Measurements from ENCODE around the gene PTPRZ1. TPM values are rescaled to one million over a fixed set of nuclear protein-coding genes. Genes with fewer than 3 reads are reported as not detected.
A peak's percentile ranks its signal among the peaks of the same experiment; 100 is the strongest.

The PTPRZ1 gene
- total and polyA plus RNA-seq, 4 donors = 1.1 to 11.6 (median 2.9) TPM

DNA sequence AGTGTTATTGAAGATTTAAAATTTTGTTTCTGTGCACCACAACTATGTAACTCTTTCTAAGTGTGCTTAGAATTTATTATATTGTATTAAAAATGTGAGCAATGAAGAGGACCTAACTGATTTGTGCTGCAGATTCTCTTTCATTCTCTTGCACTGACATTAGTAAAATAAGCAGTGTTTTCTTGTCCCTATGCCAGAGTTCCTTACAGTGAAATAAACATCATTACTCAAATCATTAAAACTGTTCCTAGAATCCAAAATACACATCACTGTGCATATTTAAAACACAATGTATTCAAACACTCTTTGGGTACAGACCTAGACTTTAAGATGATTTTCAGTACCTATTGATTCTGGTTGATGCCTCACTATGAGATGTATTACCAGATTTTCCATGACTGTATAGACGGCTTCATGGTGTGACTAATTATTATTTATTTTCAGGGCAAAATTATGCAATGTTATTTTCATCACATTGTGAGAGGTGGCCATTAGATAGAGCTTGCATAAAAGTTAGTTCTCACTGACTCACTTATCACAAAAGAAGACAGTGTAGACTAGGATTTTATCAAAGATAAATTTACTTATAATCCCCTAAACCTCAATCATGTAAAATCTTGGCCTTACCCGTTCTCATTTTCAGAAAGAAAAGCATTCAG is 93.4 kb downstream of the PTPRZ1 start:
- Histone ChIP-seq H3K27me3 (ENCODE audit: control insufficient read depth in 3 of 3, insufficient read depth in 3 of 3, low read length in 2 of 3) (no peaks in the 10 kb centered on the region), H3K9ac (ENCODE audit: insufficient read depth in 1 of 2, low read length in 2 of 2) (no peak overlapping the region), H3K4me3 (no peak overlapping the region), H3K36me3 (ENCODE audit: control insufficient read depth in 4 of 4, insufficient read depth in 4 of 4, low read length in 4 of 4) (no peaks in the 10 kb centered on the region), H3K4me1 (ENCODE audit: control insufficient read depth in 5 of 5, insufficient read depth in 5 of 5, low read length in 5 of 5) (no peaks in the 10 kb centered on the region), H3K9me3 (ENCODE audit: control insufficient read depth in 4 of 4, insufficient read depth in 3 of 4, low read length in 3 of 4) (no peaks in the 10 kb centered on the region), H3K27ac (ENCODE audit: low read depth in 1 of 2, low read length in 1 of 2) (no peak overlapping the region)
- TF ChIP-seq, protein P1, sequence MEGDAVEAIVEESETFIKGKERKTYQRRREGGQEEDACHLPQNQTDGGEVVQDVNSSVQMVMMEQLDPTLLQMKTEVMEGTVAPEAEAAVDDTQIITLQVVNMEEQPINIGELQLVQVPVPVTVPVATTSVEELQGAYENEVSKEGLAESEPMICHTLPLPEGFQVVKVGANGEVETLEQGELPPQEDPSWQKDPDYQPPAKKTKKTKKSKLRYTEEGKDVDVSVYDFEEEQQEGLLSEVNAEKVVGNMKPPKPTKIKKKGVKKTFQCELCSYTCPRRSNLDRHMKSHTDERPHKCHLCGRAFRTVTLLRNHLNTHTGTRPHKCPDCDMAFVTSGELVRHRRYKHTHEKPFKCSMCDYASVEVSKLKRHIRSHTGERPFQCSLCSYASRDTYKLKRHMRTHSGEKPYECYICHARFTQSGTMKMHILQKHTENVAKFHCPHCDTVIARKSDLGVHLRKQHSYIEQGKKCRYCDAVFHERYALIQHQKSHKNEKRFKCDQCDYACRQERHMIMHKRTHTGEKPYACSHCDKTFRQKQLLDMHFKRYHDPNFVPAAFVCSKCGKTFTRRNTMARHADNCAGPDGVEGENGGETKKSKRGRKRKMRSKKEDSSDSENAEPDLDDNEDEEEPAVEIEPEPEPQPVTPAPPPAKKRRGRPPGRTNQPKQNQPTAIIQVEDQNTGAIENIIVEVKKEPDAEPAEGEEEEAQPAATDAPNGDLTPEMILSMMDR (IDR thresholded peaks at IDR 0.05; ENCODE audit: control extremely low read depth, extremely low read depth) = no peak
- 68 to 78% methylated on average over 2 of the region's 2 CpGs for WGBS, 2 donors
- DNase-seq (peak in 2 of 3 donors; percentile 29 to 62), ATAC-seq (ENCODE audit: insufficient read depth, low FRiP score) (no peak)

DNA sequence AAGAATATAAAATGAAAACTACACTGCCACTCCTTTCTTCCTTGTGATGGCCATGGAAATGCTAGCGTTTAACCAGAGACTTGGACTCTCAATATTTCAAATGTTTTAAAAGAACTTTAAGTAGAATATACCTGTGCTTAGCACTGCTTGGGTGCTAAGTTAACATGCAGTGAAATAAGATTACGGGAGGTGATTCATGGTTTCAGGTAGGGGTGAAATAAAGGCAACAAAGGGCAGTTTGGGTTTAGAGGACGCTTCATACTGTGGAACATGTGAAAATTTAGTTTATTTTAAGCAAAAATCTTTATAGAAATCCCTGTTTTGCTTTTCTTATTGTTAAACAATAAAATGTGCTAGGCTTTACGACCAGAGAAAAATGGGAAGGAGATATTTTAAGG is 94.0 kb downstream of the PTPRZ1 start:
- TF ChIP-seq, protein P1 (IDR thresholded peaks at IDR 0.05; ENCODE audit: control extremely low read depth, extremely low read depth) = no peak
- WGBS, 2 donors = 78 to 81% methylated on average over 4 of the region's 4 CpGs
- no peak for ATAC-seq (ENCODE audit: insufficient read depth, low FRiP score)
- DNase-seq = no peak
- no peaks in the 10 kb centered on the region for H3K4me1 ChIP-seq (ENCODE audit: control insufficient read depth in 5 of 5, insufficient read depth in 5 of 5, low read length in 5 of 5)
- H3K27me3 ChIP-seq (ENCODE audit: control insufficient read depth in 3 of 3, insufficient read depth in 3 of 3, low read length in 2 of 3) = no peaks in the 10 kb centered on the region
- H3K9ac ChIP-seq (ENCODE audit: insufficient read depth in 1 of 2, low read length in 2 of 2) = no peak overlapping the region
- no peak overlapping the region for H3K27ac ChIP-seq (ENCODE audit: low read depth in 1 of 2, low read length in 1 of 2)
- no peaks in the 10 kb centered on the region for H3K9me3 ChIP-seq (ENCODE audit: control insufficient read depth in 4 of 4, insufficient read depth in 3 of 4, low read length in 3 of 4)
- H3K36me3 ChIP-seq (ENCODE audit: control insufficient read depth in 4 of 4, insufficient read depth in 4 of 4, low read length in 4 of 4) = no peaks in the 10 kb centered on the region
- H3K4me3 ChIP-seq = no peak overlapping the region

- no peaks in the 10 kb centered on the region for H3K36me3 ChIP-seq (ENCODE audit: control insufficient read depth in 4 of 4, insufficient read depth in 4 of 4, low read length in 4 of 4)
- DNase-seq (no peak), ATAC-seq (ENCODE audit: insufficient read depth, low FRiP score) (no peak)
- TF ChIP-seq, protein P1 (IDR thresholded peaks at IDR 0.05; ENCODE audit: control extremely low read depth, extremely low read depth) = no peak
- H3K27ac ChIP-seq (ENCODE audit: low read depth in 1 of 2, low read length in 1 of 2) = no peak overlapping the region
- H3K4me1 ChIP-seq (ENCODE audit: control insufficient read depth in 5 of 5, insufficient read depth in 5 of 5, low read length in 5 of 5) = no peaks in the 10 kb centered on the region
- H3K27me3 ChIP-seq (ENCODE audit: control insufficient read depth in 3 of 3, insufficient read depth in 3 of 3, low read length in 2 of 3) = no peaks in the 10 kb centered on the region
- no peak overlapping the region for H3K9ac ChIP-seq (ENCODE audit: insufficient read depth in 1 of 2, low read length in 2 of 2)
- 84 to 87% methylated on average over 1 of the region's 1 CpG for WGBS, 2 donors
- H3K9me3 ChIP-seq (ENCODE audit: control insufficient read depth in 4 of 4, insufficient read depth in 3 of 4, low read length in 3 of 4) = no peaks in the 10 kb centered on the region
- H3K4me3 ChIP-seq = no peak overlapping the region
Measured at GRCh38 chr7:121985476-121986030, 112.6 kb downstream of the PTPRZ1 start.

Measured in lung (tissue), 12 donors.